Suppressor macrophage treated with lipopolysaccharide for 1 hour (primary cell): Measurements from ENCODE around the gene SNX1.
A peak's percentile ranks its signal among the peaks of the same experiment; 100 is the strongest.

Experiments
- DNase-seq, 3 donors: peaks; one replicate each; pipeline ENCODE4 v3.0.0-alpha.2; 2020 to 2022

Gene SNX1

DNA sequence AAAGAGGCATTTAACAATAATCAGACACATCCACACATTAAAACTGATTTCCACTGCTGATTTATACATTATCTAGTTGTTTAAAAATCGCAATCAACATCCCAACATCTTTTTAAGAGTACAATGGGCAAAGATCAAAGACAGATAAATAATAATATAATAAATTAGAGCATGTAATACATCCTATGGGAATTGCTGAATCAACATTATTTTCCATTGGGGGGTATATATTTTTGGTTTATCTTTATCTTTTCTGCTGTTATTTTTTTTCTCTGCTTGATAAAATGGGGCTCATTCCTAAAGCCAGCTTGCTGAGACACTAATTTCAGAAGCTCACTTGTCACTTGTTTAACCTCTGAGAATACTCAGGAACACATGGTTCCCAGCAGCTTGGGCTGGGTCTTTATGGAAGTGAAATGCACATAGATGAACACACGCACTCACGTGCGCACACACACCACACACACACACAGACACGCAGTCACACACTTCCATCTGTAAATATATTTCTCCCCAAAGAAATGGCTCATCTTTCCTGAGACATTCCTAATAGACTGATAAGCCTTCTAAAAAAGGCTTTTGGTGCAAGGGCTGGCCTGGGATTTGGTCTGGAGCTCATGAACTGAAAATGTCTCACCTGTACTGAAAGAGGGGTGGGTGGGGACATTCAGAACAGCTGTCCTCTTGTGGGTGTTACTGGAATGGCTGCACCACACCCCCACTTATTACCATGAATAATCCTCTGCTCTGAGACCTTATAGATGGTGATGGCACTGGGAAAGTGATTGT lies 70.5 kb downstream of the SNX1 start:
- no peak for DNase-seq

DNA sequence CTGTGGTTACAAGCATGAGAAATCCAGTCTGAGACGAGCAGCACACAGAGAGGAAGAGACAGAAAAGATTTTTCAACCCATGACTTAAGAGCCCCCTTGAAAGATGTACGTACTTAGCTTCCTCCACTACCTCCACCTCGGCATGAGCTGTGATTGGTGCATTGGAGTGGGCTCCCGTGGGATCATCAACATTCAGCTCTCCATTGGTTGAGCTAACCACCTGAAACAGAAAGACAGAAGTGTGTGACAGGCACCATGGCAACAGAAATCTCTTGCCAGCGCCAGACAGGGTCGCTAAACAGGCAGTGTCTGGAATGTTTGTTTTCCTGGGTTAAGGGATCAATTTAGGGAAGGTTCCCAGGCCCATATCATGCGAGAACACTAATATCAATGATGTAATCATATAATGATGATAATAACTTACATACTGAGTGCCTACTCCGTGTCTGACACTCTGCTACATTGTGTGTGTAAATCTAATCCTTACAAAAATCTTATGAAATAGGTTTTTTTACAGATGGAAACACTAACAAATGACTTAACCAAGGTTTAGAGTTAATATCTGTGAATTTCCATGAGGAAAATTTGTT lies 84.5 kb downstream of the SNX1 start:
- no peak for DNase-seq

DNA sequence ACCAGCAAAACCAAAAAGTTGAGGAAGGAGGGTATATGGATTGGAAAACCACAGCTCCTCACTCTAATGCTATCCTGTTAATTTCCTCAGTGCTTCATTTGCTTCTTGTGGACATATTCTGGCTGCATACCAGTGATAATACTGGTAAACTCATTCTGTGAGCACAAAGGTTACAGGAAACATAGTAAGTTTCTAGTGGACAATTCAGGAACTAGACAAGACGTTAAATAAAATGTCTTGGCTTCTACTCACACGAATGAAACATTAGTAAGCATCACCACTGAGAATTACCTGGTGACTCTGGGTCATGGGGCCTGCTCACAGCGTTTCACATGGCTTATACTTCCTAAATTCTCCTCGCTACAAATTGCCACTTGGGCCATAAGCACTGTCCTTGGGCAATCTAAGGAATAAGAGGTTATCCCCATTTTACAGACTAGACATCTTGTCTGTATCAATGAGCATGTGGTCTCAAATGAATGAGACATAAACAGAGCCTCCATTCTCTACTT lies 87.1 kb downstream of the SNX1 start:
- DNase-seq = peak; percentile 33 to 50 (median 44)

GRCh38 chr15:64185146-64185911 lies 89.5 kb downstream of the SNX1 start:
- DNase-seq = no peak

DNA sequence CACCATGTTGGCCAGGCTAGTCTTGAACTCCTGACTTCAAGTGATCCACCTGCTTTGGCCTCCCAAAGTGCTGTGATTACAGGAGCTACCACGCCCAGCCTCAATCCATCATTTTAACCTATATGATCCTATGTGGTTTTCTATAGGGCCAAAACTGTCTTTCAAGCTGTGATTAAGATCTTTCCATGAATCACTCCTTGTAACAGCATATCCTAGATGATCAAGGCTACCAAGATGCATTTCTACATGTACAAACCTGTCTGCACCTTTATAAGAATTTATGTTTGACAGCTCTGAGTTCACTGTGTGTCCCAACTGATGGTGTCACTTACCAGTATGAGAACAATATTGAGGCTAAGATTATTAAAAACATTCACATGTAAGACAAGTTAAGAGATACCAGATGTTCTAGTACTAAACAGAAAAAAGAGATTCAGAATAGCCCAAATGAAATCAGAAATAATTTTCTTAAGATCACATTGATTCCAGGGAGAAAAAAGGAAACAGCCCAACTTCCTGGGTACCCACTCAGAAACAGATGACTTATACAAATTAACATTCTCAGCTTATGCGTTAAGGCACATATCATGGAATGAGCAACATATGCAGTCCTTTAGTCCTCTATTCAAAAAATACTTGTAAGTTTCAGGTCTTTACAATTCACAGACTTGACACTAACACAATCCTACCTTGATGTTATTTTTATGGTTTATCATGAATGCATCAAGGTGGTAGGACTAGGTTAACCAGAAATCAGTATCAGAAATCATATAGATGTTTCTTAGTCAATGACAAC lies 91.8 kb downstream of the SNX1 start:
- DNase-seq = no peak
